Neural cell (in vitro differentiated cells): ENCODE results near the gene NDUFA8. TPM values are rescaled to one million over a fixed set of nuclear protein-coding genes. Genes with fewer than 3 reads are reported as not detected.

Experiments
- H2AFZ ChIP-seq: fragments of 200-600, 300-800 bp; sonication (generic), shearing (Covaris generic); 2 replicates; pipeline ENCODE4 v1.6.0; 2014; ENCODE audit warnings: low read depth, mild to moderate bottlenecking, antibody characterized with exemption, low read length, moderate library complexity
- H3F3A ChIP-seq: fragments of 200-600 bp; shearing (Covaris generic); 2 replicates; pipeline ENCODE4 v1.6.1; 2016; ENCODE audit warnings: mild to moderate bottlenecking, moderate library complexity, mixed read lengths, antibody characterized with exemption, low read length; ENCODE audit not compliant: insufficient read depth, poor library complexity, severe bottlenecking
- H3K27ac ChIP-seq: fragments of 200-600, 300-800 bp; sonication (generic), shearing (Covaris generic); 2 replicates; pipeline ENCODE4 v1.5.1; 2014; ENCODE audit warnings: mild to moderate bottlenecking, low read length, moderate library complexity
- H3K27me3 ChIP-seq: fragments of 300-800, 200-600 bp; sonication (generic), shearing (Covaris generic); 2 replicates; pipeline ENCODE4 v1.6.0; 2014; ENCODE audit warnings: mild to moderate bottlenecking, low read depth, low read length, moderate library complexity; ENCODE audit not compliant: insufficient read depth
- H3K36me3 ChIP-seq: fragments of 300-800, 200-600 bp; sonication (generic), shearing (Covaris generic); 2 replicates; pipeline ENCODE4 v1.5.1; 2014; ENCODE audit warnings: mild to moderate bottlenecking, antibody characterized with exemption, low read length, moderate library complexity; ENCODE audit not compliant: insufficient read depth
- H3K4me2 ChIP-seq: fragments of 300-800, 200-600 bp; sonication (generic), shearing (Covaris generic); 2 replicates; pipeline ENCODE4 v1.6.0; 2014; ENCODE audit warnings: mild to moderate bottlenecking, low read length
- H3K4me3 ChIP-seq: fragments of 300-800, 200-600 bp; sonication (generic), shearing (Covaris generic); 2 replicates; pipeline ENCODE4 v1.5.1; 2014; ENCODE audit warnings: mild to moderate bottlenecking, low read length, moderate library complexity
- H3K79me2 ChIP-seq: fragments of 200-600 bp; shearing (Covaris generic); replicated peaks from 2 replicates; pipeline ENCODE4 v1.6.0; 2014; ENCODE audit warnings: mild to moderate bottlenecking, low read length, moderate library complexity; ENCODE audit not compliant: insufficient read depth
- H3K9ac ChIP-seq: fragments of 300-800, 200-600 bp; sonication (generic), shearing (Covaris generic); 2 replicates; pipeline ENCODE4 v1.6.1; 2016; ENCODE audit warnings: mild to moderate bottlenecking, low read length, mixed read lengths
- H3K9me2 ChIP-seq: fragments of 200-600 bp; shearing (Covaris generic); 2 replicates; pipeline ENCODE4 v1.6.1; 2016; ENCODE audit warnings: mild to moderate bottlenecking, low read length, mixed read lengths; ENCODE audit not compliant: insufficient read depth
- H3K9me3 ChIP-seq: fragments of 200-600, 300-800 bp; sonication (generic), shearing (Covaris generic); 2 replicates; pipeline ENCODE4 v1.6.1; 2016; ENCODE audit warnings: mild to moderate bottlenecking, mixed run types, low read length, moderate library complexity, mixed read lengths
- H4K20me1 ChIP-seq: fragments of 200-600 bp; shearing (Covaris generic); 2 replicates; pipeline ENCODE4 v1.6.1; 2016; ENCODE audit warnings: mild to moderate bottlenecking, mixed run types; ENCODE audit not compliant: insufficient read depth
- EP300 ChIP-seq: fragments of 450-650 bp; conservative IDR thresholded peaks from 2 replicates; pipeline ENCODE4 v1.6.1; 2014; ENCODE audit warnings: antibody characterized with exemption, mild to moderate bottlenecking, moderate library complexity; ENCODE audit not compliant: poor library complexity, severe bottlenecking
- EZH2 ChIP-seq: fragments of 200-600, 300-800 bp; shearing (Covaris generic), sonication (generic); IDR thresholded peaks from 2 replicates; pipeline ENCODE4 v1.6.1; 2014; ENCODE audit warnings: antibody characterized with exemption, low read length, borderline replicate concordance, mild to moderate bottlenecking; ENCODE audit not compliant: insufficient read depth, poor library complexity, severe bottlenecking
- MXI1 ChIP-seq: fragments of 450-650 bp; conservative IDR thresholded peaks from 2 replicates; pipeline ENCODE4 v1.6.1; 2014; ENCODE audit warnings: antibody characterized with exemption, mild to moderate bottlenecking; ENCODE audit not compliant: poor library complexity, severe bottlenecking
- POLR2AphosphoS5 ChIP-seq: IDR thresholded peaks from 2 replicates; pipeline ENCODE4 v1.6.1; 2012
- RAD21 ChIP-seq: fragments of 450-650 bp; conservative IDR thresholded peaks from 2 replicates; pipeline ENCODE4 v1.6.1; 2014; ENCODE audit warnings: antibody characterized with exemption, mild to moderate bottlenecking, moderate library complexity
- SMC3 ChIP-seq: fragments of 450-650 bp; conservative IDR thresholded peaks from 2 replicates; pipeline ENCODE4 v1.6.1; 2014; ENCODE audit warnings: antibody characterized with exemption, mild to moderate bottlenecking, moderate library complexity; ENCODE audit not compliant: poor library complexity
- TAF1 ChIP-seq: IDR thresholded peaks from 2 replicates; pipeline ENCODE4 v1.6.1; 2012; ENCODE audit warnings: low read depth
- polyA plus RNA-seq: library from polyadenylated mRNA; depleted of rRNA; stranded (reverse); fragments of >200 nt; gene quantifications from 2 replicates; pipeline ENCODE4 v1.2.3, GENCODE V29; 2014
- TF ChIP-seq, protein P1 (sequence below): fragments of 450-650 bp; IDR thresholded peaks from 2 replicates; pipeline ENCODE4 v1.5.1; 2014; ENCODE audit warnings: antibody characterized with exemption, mild to moderate bottlenecking, moderate library complexity; ENCODE audit not compliant: poor library complexity, severe bottlenecking
- TF ChIP-seq, protein P2 (sequence below): IDR thresholded peaks from 2 replicates; pipeline ENCODE4 v1.6.1; 2012; ENCODE audit warnings: borderline replicate concordance

Gene NDUFA8
- polyA plus RNA-seq, 1 donor from 2014 or later = 65.0 TPM

DNA sequence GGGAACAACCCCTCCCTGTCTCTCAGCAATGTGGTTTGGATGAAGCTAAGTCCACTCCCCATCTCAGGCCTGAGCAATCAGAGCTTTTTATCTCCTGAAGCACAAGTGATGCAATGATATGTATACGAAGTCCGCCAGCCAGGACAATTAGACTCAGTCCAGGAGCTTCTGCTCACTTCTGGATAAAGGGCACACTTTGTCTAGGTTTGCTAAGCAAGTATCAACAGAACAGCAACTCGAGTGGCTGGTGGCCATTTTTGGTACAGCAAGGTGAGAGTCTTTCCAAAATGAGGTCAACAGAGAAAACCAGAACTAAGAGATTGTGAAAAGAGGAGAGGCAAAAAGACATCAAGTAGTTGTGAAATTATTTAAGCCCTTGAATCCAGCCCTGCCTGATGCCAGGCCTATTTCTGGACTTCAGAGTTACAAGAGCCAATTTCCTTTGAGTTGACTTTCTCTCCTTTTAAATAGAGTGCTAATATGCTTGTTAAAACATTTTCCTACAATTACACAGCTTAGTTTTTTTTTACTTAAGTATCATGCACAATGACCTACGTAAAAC, 8.2 kb downstream of the NDUFA8 start:
- H2AFZ ChIP-seq = no peak overlapping the region
- no peaks in the 10 kb centered on the region for H3K27me3 ChIP-seq
- no peaks in the 10 kb centered on the region for H3K36me3 ChIP-seq
- no peak overlapping the region for H3K4me2 ChIP-seq
- no peak overlapping the region for H3K9ac ChIP-seq
- H3K9me3 ChIP-seq = no peaks in the 10 kb centered on the region
- peaks cover 21% of the 10 kb centered on the region for H3K79me2 ChIP-seq
- H3K9me2 ChIP-seq = no peaks in the 10 kb centered on the region
- H4K20me1 ChIP-seq = no peaks in the 10 kb centered on the region
- no peak overlapping the region for H3K4me3 ChIP-seq
- no peak overlapping the region for H3K27ac ChIP-seq
- TF ChIP-seq TAF1 = no peak
- TF ChIP-seq MXI1 = no peak
- TF ChIP-seq, protein P1, sequence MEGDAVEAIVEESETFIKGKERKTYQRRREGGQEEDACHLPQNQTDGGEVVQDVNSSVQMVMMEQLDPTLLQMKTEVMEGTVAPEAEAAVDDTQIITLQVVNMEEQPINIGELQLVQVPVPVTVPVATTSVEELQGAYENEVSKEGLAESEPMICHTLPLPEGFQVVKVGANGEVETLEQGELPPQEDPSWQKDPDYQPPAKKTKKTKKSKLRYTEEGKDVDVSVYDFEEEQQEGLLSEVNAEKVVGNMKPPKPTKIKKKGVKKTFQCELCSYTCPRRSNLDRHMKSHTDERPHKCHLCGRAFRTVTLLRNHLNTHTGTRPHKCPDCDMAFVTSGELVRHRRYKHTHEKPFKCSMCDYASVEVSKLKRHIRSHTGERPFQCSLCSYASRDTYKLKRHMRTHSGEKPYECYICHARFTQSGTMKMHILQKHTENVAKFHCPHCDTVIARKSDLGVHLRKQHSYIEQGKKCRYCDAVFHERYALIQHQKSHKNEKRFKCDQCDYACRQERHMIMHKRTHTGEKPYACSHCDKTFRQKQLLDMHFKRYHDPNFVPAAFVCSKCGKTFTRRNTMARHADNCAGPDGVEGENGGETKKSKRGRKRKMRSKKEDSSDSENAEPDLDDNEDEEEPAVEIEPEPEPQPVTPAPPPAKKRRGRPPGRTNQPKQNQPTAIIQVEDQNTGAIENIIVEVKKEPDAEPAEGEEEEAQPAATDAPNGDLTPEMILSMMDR = no peak
- no peak for TF ChIP-seq POLR2AphosphoS5
- no peak for TF ChIP-seq RAD21
- TF ChIP-seq, protein P2, sequence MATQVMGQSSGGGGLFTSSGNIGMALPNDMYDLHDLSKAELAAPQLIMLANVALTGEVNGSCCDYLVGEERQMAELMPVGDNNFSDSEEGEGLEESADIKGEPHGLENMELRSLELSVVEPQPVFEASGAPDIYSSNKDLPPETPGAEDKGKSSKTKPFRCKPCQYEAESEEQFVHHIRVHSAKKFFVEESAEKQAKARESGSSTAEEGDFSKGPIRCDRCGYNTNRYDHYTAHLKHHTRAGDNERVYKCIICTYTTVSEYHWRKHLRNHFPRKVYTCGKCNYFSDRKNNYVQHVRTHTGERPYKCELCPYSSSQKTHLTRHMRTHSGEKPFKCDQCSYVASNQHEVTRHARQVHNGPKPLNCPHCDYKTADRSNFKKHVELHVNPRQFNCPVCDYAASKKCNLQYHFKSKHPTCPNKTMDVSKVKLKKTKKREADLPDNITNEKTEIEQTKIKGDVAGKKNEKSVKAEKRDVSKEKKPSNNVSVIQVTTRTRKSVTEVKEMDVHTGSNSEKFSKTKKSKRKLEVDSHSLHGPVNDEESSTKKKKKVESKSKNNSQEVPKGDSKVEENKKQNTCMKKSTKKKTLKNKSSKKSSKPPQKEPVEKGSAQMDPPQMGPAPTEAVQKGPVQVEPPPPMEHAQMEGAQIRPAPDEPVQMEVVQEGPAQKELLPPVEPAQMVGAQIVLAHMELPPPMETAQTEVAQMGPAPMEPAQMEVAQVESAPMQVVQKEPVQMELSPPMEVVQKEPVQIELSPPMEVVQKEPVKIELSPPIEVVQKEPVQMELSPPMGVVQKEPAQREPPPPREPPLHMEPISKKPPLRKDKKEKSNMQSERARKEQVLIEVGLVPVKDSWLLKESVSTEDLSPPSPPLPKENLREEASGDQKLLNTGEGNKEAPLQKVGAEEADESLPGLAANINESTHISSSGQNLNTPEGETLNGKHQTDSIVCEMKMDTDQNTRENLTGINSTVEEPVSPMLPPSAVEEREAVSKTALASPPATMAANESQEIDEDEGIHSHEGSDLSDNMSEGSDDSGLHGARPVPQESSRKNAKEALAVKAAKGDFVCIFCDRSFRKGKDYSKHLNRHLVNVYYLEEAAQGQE = no peak
- TF ChIP-seq EZH2 = no peak
- no peak for TF ChIP-seq EP300
- no peak for TF ChIP-seq SMC3
- no peaks in the 10 kb centered on the region for H3F3A ChIP-seq

DNA sequence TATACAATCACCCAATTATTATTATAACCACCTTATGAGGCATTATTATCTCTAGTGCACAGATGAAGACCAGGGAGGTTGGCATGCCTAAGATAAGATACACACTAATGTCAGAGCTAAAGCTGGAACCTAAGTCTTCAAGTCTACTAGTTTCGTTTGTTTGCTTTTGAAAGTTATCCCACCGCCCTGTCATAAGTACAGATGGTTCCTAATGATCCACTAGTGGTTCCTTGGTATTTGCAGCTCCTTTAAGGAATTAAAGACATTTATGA, 14.1 kb downstream of the NDUFA8 start:
- Histone ChIP-seq H3K4me3 (no peak overlapping the region), H3K79me2 (no peaks in the 10 kb centered on the region), H3K27ac (no peak overlapping the region), H3K9ac (no peak overlapping the region), H3K27me3 (no peaks in the 10 kb centered on the region), H3K36me3 (peaks cover 10% of the 10 kb centered on the region), H3F3A (no peaks in the 10 kb centered on the region), H3K9me2 (no peaks in the 10 kb centered on the region), H3K4me2 (no peak overlapping the region), H4K20me1 (no peaks in the 10 kb centered on the region), H2AFZ (no peak overlapping the region), H3K9me3 (no peaks in the 10 kb centered on the region)
- TF ChIP-seq, protein P2 = no peak
- TF ChIP-seq EP300 (no peak), EZH2 (no peak), MXI1 (no peak), SMC3 (no peak), RAD21 (no peak), POLR2AphosphoS5 (no peak)
- TF ChIP-seq, protein P1 = no peak
